ENCODE results near the gene PRKCD.

Gene PRKCD

GRCh38 chr3:53219895-53220483 is 59.0 kb downstream of the PRKCD start:
- peak; percentile 89 for DNase-seq (ENCODE audit: low spot score)
- in situ Hi-C loops (cut with MboI; ENCODE audit: low sequenced_read_pairs, unreplicated experiment), result no loop called here
- TF ChIP-seq CTCF (IDR thresholded peaks at IDR 0.05; ENCODE audit: borderline replicate concordance, control extremely low read depth, extremely low read depth, insufficient read depth, missing control alignments), result peak; percentile 83

GRCh38 chr3:53221345-53221744 is 60.3 kb downstream of the PRKCD start:
- DNase-seq (ENCODE audit: low spot score), result no peak
- no peak for TF ChIP-seq CTCF (IDR thresholded peaks at IDR 0.05; ENCODE audit: borderline replicate concordance, control extremely low read depth, extremely low read depth, insufficient read depth, missing control alignments)
- in situ Hi-C loops (cut with MboI; ENCODE audit: low sequenced_read_pairs, unreplicated experiment), result no loop called here

GRCh38 chr3:53221827-53222182 is 60.8 kb downstream of the PRKCD start:
- no peak for DNase-seq (ENCODE audit: low spot score)
- in situ Hi-C loops (cut with MboI; ENCODE audit: low sequenced_read_pairs, unreplicated experiment), result no loop called here
- no peak for TF ChIP-seq CTCF (IDR thresholded peaks at IDR 0.05; ENCODE audit: borderline replicate concordance, control extremely low read depth, extremely low read depth, insufficient read depth, missing control alignments)

- no peak for TF ChIP-seq CTCF (IDR thresholded peaks at IDR 0.05; ENCODE audit: borderline replicate concordance, control extremely low read depth, extremely low read depth, insufficient read depth, missing control alignments)
- in situ Hi-C loops (cut with MboI; ENCODE audit: low sequenced_read_pairs, unreplicated experiment), result no loop called here
- DNase-seq (ENCODE audit: low spot score), result no peak
Measured at GRCh38 chr3:53222183-53222901, 61.3 kb downstream of the PRKCD start.

GRCh38 chr3:53223025-53223424 is 62.0 kb downstream of the PRKCD start:
- TF ChIP-seq CTCF (IDR thresholded peaks at IDR 0.05; ENCODE audit: borderline replicate concordance, control extremely low read depth, extremely low read depth, insufficient read depth, missing control alignments), result no peak
- DNase-seq (ENCODE audit: low spot score), result no peak
- in situ Hi-C loops (cut with MboI; ENCODE audit: low sequenced_read_pairs, unreplicated experiment), result no loop called here

- in situ Hi-C loops (cut with MboI; ENCODE audit: low sequenced_read_pairs, unreplicated experiment), result no loop called here
- no peak for TF ChIP-seq CTCF (IDR thresholded peaks at IDR 0.05; ENCODE audit: borderline replicate concordance, control extremely low read depth, extremely low read depth, insufficient read depth, missing control alignments)
- no peak for DNase-seq (ENCODE audit: low spot score)
Measured at GRCh38 chr3:53223541-53223966, 62.5 kb downstream of the PRKCD start.

All from GM13976 (cell line).